GM19023 (cell line): ENCODE data around the gene SKOR1.

ENCODE experiments used
- ATAC-seq: cut with Tn5 transposase; IDR thresholded peaks from one replicate; pipeline ENCODE4 v1.9.1; 2021; ENCODE audit warnings: mild to moderate bottlenecking, moderate library complexity; ENCODE audit not compliant: unreplicated experiment

SKOR1 gene, protein sequence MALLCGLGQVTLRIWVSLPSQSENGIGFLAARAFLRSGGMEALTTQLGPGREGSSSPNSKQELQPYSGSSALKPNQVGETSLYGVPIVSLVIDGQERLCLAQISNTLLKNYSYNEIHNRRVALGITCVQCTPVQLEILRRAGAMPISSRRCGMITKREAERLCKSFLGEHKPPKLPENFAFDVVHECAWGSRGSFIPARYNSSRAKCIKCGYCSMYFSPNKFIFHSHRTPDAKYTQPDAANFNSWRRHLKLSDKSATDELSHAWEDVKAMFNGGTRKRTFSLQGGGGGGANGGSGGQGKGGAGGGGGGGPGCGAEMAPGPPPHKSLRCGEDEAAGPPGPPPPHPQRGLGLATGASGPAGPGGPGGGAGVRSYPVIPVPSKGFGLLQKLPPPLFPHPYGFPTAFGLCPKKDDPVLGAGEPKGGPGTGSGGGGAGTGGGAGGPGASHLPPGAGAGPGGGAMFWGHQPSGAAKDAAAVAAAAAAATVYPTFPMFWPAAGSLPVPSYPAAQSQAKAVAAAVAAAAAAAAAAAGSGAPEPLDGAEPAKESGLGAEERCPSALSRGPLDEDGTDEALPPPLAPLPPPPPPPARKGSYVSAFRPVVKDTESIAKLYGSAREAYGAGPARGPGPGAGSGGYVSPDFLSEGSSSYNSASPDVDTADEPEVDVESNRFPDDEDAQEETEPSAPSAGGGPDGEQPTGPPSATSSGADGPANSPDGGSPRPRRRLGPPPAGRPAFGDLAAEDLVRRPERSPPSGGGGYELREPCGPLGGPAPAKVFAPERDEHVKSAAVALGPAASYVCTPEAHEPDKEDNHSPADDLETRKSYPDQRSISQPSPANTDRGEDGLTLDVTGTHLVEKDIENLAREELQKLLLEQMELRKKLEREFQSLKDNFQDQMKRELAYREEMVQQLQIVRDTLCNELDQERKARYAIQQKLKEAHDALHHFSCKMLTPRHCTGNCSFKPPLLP

DNA sequence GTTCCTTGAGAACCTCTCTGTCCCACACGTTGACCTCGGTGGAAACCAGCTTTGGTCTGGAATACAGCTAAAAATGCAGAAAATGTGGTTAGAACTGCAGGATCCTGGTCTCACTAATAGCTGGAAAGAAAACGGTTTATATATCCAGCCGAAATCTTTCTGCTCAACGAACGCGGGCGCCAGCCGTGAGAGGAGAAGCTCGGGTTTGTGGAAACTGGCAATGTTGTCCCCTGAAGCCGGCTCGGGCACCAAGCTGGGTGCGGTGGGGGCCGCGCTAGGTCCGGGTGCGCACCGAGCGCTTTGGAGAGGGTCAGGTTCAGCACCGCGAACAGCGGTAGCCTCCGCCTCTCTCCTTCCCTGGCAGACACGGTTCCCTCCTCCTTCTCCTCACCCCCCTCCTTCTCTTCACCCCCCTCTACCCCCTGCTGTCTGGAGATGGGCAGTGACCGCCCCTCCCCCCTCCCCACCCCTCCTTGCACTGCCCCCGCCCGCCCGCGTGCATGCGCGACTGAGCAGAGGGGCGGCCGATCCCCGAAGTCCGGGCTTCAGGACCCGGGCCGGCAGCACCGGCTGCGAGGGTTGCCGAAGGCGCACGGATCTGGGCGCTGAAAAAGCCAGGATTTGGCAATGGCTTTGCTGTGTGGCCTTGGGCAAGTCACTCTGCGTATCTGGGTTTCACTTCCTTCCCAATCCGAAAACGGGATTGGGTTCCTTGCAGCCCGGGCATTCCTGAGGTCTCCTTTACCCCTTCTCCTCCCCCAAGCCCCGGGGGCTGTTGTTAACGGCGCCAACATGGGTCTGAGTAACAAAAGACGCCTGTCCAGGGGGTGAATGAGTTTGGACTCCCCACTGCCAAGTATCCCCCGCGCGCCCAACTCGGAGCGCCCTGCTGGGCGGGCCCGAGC, at the start of gene SKOR1:
Gene SKOR1 (plus strand): TSS at position 534 of the 905 bp plus-strand sequence. CDS start 94 bp downstream, at position 628.
- no peak for ATAC-seq

DNA sequence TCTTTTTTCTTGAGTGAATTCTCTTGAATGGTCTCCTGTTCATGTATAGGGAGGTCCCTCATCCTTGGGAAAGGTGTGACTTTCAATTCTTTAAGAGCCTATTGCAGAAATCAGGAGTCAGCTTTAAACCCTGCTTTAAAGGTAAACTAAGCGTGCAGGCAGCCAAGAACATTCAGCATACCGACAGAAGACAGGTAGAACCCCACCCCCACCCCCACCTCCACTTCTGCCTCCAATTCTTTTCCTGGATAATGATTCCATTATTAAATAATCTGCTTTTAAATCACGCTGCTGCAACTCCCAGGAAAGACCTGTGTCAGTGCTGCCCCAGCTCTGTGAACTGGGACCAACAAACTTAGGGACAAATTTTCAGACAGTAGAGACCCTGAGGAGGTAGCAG, 49.3 kb upstream of the SKOR1 start:
- no peak for ATAC-seq

DNA sequence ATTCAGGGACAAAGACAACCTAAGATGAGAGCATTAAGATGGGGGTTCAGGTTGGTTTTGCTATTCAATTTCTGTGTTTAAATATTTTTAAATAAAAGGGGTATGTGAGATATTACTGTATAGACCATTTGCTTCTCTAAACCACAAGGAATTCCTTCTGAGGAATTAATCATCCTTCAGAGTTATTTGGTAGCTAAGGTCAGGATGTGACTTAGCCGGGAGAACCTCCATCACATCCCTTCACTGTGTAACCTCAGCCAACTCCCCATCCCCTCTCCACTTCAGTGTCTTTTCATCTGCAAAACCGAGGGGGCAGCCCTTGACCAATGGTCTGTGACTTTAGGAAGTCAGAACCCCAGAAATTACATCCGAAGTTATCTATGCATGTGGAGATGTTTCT, 48.7 kb upstream of the SKOR1 start:
- no peak for ATAC-seq

DNA sequence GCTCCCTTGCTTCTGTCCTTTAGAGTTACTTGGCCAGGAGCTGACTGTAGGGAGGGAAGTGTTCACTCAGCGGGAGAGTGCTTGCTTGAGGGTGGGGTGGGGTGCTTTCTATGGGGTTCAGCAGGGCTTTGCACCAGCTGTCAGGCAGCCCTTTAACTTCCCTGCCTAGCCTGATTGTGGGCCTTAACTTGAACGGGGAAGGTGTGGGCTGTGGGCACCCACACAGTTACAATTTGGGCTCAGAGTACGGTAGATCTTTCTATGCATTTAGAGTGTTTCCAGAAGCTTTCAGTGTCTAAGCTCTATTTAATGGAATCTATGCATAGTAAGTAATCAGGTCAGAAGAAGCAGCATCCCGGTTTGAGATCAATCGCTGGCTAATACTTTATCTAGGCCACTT, 48.2 kb upstream of the SKOR1 start:
- no peak for ATAC-seq

DNA sequence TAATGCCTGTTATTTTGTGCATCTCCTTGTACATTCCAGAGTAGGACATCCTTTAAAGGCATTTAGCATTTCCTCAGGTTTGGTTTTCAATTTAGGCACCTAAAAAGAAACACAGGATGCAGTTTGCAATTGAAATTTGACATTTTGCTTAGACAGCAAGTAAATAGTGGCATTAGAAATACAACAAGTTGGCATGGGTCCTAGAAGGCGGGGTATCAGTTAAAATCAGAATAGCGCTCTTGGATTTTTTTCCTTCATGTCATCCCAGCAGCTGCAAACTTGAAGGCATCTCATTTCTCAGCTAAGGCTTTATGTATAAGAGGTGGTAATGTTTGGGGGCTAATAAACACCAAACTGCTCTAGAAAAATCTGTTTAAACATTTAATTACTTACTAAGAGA, 47.5 kb upstream of the SKOR1 start:
- ATAC-seq: no peak

DNA sequence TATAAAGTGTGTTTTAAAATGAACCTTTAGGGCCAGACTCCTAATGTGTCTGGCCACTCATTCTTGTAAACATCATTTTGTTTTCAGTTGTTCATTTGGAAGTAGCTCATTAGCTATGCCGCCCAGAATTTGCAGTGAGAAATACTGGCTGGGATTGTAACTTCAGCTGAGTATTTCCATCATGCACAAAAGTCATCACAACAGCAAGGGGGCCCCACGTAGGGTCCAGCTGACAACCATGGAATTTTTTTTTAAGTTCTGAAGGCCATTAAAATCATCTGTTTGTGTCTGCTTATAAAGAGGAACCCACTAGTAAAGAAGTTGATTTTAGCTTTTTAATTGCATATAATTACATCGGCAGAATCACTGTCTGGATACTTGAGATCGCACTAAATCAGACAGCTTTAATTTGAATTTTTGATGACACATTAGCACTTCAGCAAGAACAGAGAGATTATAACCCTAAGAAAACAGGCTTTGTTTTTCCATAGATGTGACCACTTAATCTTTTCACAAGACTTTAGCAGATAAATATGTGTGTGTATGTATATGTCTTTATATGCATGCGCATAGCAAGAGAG, 46.3 kb upstream of the SKOR1 start:
- no peak for ATAC-seq

DNA sequence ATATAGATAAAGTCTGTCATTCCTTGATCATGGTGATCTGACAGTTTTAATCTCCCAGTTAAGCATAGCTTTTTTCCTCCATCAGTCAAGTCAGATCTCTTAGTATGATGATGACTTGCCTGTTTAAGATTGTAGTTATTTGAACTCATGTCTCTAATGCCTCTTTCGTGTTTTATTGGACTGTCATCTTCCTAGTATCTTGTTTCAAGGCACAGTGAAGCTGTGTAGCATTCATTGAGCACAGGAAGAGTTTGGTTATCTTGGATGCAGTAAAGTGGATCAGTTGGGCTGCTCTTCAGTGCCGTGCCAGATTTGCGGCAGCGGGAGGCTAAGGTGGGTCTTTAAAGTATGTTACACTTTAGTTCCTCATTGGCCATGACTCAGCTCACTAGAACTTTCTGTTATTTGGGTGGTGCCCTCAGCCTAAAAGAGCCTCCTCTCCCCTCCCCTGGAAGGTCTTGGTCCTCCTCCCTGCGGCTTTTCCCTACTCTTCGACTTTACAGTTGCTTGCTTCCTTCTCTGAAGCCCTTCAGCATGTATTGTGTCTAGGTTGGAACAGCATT, 45.7 kb upstream of the SKOR1 start:
- ATAC-seq: no peak

DNA sequence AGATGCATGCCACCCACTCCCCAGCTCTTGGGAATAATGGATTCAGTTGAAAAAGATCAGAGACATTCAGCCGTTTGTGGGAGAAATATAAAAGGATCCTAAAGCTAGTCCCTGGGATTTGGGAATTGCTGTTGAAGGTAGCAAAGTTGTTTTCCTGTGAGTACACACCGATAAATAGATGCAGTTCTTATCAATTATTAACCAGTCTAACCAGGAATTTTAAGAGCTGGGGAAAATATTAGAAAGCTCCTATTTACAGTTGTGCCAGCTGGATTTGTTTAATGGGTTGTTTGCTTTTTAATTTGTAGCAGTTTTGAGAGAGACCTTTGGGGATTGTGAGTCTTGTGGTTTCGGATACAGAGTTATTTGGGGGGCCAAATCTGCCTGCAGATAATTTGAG, 44.2 kb upstream of the SKOR1 start:
- ATAC-seq: no peak

DNA sequence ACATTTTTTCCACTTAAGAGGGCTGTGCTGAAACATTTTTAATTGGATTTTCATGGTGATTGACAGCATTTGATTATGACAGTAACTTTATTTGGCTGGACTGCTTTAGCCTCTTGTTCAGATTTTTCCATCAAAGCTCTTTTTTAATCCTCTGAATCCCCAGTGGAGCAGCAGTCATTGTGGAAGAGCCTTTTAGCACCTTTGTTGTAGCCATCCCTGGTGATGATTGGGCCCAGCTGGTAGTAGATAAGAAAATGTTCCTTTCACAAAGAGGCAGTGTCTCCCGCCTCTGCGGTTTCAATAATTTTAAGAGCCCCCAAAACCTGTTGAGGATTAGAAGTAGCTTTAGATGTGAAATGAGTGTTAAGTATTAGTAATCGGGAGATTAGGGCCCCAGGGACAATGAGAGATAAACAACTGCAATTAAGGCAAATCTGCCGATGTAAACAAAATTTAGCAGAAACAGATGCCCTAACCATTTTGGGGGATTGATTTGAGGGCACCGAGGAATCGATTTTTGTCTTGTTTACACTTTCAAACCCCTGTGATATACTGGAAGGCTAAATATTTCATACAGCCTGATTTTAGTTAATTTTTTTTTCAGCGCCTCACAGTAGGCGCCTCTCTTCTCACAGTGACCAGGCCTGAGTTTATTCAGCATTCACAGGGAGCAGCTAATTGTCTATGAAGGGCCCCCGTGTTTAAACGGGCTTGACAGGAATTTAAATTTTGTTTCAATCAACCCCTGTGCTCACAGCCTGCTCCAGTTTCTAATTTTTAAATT, 43.2 kb upstream of the SKOR1 start:
- no peak for ATAC-seq

DNA sequence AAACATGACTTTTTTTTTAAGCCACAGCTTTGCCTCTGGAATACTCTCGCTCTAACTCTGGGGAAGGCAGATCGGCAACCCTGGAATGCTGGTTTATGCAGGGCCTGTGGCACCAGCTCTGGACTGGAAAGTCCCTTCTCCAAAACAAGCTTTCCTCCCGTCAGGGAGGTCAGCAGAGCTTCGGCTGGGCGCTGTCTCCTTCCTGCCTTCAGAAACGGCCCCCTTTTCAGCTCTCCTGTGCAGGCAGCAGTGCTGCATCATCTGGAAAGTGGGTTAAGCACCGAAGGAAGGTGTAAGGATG, 42.7 kb upstream of the SKOR1 start:
- ATAC-seq: no peak

DNA sequence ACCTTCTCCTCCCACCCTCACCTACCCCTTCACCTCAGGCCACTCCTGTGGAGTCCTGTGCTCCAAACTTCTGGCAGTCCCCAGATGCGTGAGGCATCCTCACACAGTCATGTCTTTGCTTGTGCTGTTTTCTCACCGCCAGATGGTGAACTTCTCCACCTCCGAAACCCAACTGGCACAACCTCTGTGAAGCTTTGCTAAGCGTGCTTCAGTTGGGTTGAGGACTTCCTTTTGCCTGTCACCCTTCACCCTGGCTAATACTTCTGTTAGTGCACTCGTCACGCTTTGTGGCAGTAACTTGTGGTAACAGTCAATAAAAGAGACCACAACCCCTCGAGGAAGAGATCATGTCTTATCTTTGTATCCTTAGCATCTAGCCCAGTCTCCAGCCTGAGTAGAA, 42.0 kb upstream of the SKOR1 start:
- peak; percentile 40 for ATAC-seq

DNA sequence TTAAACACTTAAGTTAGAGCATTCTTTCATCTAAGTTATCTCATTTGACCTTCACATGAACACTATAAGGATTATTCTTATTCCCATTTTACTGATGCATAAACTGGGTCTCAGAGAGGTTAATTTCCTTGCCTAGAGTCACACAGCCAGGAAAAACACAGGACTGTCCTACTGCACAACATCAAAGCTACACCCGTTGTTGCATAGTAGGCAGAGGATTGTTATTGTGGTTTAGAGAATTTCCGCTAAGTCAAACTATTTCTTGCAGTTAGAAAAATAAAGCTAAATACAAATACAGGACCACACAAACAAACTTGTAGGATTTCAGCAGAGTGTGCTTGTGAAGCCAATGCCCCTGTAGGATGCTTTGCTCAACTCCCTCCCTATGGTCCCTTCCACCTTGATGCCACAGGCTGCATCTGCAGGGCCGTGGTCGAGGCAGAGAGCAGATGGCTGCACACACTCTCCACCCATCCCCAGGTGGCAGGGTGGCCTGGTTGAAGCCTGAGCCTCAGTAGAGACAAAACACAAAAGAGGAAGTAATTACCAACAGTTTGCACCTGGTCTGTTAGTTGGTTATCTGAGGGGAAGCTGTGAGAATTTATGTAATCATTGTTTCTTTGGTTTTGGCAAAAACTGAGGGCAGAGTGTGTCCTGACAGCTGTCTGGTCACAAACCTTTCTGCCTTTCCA, 41.1 kb upstream of the SKOR1 start:
- ATAC-seq: peak; percentile 89

DNA sequence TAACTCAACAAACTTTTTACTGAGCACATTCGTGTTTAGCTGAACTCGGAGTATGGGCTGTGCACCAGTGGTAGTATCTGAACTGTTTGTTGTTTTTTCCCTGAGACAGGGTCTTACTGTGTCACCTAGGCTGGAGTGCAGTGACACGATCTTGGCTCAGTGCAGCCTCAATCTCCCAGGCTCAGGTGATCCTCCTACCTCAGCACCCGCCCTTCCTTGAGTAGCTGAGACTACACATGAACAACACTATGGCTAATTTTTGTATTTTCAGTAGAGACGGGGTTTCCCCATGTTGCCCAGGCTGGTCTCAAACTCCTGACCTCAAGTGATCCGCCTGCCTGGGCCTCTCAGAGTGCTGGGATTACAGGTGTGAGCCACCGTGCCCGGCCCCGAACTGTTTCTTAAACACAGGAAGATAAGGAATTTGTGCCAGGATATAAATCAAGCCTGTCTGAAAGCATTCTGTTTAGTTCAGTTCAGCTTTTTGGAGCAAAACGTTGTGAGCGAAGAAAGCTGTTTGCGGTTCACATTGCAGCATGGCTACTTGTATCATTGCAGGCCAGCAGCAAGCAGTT, 40.4 kb upstream of the SKOR1 start:
- ATAC-seq: peak; percentile 30

DNA sequence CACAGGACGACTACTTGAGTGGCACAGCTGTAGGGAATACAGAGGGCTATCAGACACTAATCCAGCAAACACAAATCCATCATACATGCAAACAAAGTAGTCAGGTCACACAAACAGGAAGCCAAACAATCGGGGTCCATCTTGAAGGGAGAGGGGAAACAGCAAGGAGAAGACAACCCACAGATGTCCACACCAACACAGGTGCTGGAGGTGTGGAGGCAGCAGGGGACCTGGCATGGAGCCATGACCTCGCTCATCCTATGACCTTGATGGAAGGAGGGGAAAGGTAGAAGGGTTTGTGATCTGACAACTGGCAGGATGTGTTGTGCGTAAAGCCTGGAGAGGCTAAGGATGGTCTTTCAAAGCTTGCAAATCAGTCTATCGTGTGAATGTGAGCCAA, 39.9 kb upstream of the SKOR1 start:
- ATAC-seq: no peak

DNA sequence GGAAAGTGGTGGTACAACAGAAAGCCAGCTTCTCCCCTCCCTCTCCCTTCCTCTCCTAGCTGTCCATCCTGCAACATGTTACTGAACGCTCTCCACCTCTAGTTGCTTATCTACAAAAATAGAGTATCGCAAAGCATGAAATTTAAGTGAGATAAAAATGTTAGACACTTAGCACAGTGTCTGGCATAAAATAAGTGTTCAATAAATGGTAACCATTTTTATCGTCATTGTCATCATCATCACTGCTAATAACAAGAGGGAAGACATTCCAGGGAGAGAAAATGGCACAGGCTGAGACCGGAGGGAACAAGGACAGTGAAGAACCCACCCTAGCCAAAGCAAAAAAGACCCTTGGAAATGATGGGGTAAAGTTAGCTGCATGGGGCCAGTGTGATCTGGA, 38.7 kb upstream of the SKOR1 start:
- ATAC-seq: no peak

DNA sequence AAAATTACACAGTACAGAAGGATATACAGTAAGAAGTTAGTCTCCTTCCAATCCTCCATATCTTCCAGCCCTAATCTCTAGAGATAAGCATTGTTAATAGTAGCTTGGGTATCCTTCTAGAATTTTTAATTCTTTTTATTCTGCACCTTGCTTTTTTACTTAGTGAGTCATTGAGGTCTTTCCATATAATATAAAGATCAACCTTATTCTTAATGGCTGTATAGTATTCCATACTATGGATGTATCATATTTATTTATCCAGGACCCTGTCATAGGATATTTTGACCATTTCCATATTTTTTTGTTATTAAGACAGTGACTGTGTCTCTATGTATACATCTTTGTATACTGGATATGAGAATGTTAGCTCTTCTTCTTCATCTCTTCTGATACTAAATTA, 36.3 kb upstream of the SKOR1 start:
- ATAC-seq: no peak

DNA sequence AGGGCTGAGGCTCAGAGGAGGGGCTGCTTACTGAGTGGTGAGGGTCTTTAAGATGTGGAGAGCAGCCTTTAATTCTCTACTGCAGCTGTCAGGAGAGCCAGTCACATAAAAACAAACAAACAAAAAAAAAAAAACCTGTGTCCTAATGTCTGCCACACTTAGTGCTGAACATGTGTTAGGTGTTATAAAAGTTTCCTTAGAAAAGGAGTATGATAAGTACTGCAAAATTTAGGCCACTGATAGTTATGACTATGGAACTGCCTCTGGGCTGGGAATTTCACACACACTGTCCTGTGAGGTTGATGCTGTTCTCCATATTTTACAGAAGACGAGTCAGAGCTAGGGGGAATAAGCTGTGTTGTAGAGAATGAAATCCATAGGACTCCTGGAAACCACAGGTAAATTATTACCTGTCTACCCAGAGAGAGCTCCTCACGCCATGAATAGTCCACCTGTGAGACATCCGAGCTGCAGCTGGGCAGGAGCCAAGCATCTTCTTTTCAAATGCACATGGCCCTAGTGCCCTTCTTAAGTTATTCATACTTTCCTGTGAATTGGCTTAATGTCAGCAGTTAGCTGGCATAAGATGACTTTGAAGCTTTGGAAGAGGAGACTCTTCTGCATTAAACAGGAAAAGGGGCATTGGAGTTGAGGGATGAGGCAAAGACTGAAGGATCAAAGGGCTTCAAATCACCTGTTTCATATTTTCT, 34.5 kb upstream of the SKOR1 start:
- ATAC-seq: no peak
